HG03095 (cell line): ENCODE data around the gene CXCL1.

Experiments used
- ATAC-seq: cut with Tn5 transposase; IDR thresholded peaks from one replicate; pipeline ENCODE4 v1.9.1; 2021; ENCODE audit warnings: moderate library complexity; ENCODE audit not compliant: unreplicated experiment

CXCL1 gene

GRCh38 chr4:73851293-73851692 is 17.9 kb upstream of the CXCL1 start:
- no peak for ATAC-seq

DNA sequence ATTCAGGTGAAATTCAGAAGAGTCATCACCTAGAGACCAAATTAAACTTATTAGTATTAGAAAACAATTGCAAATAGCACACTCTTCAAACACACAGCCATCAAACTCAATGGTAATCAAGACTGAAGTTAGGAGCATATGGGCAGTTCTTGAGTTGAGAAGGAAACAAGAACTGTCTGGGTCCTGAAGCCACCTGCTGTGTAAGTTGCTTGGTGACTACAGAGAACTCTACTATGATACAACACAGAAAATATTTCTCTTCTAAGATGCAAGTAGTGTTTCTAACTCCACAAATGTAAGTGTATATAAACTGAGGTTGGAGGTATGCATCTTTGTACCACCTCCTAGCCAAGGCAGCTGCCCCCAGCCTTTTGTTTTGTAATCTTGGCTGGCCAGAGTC is 16.4 kb upstream of the CXCL1 start:
- no peak for ATAC-seq

- no peak for ATAC-seq
These were observed 15.9 kb upstream of the CXCL1 start, which contains the start of gene PF4V1 for GRCh38 chr4:73853246-73853704. TSS of gene PF4V1 (plus strand) at chr4:73853296. CDS start at chr4:73853363, 67 bp downstream.

DNA sequence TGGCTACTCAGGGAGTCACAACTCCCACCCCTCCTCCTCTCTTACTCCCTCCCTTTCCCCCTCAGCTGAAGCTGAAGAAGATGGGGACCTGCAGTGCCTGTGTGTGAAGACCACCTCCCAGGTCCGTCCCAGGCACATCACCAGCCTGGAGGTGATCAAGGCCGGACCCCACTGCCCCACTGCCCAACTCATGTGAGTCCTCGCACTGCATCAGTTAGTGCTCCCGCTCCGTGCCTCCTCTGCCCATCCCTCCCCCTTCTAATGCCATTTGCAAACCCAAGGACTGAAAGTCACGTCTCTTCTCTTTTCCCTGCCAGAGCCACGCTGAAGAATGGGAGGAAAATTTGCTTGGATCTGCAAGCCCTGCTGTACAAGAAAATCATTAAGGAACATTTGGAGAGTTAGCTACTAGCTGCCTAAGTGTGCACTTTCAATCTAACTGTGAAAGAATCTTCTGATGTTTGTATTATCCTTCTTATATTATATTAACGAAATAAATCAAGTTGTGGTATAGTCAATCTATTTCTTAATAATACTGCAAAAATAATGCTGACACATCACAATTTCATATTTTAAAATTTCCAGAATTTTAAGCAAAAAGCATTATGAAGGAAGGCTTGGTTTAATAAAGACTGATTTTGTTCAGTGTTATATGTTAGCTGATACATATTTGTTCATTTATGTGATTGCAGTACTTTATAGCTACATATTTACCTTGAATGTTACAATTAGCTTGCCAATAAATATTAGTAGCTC is 15.3 kb upstream of the CXCL1 start:
- ATAC-seq: no peak

DNA sequence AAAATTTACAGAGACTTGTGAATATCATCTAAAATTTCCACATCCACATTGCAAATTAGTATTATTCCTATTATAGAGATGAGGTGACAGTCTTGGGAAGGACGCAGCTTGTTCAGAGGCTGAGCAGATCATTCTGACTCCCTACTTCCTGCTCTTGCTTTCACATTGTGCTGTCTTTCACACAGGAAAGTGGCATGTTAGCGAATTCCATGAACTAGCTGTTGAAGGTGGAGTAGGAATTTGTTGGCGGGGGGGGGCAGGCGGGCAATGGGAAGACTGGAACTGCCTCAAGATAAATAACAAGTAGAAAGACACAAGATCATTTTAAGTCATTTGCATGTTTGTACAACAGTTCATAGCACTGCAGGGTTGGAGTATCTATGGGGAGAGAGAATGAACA is 13.8 kb upstream of the CXCL1 start:
- ATAC-seq: no peak

DNA sequence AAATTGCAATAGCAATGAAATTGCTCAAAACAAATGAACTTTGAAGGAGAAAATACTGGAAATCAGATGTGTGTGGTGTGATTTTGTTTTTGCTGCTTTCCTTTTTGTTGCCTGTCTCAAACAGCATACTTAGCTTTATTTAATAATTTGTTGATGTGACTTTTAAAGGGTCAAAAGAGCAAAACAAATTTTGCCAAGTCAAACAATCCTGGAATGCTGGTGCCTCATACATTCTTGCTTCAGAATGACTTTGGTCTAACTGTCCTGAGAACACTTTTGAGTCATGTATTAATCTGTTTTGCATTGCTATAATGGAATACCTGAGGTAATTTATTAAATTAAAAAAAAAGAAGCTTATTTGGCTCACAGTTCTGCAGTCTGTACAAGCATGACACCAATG is 12.7 kb upstream of the CXCL1 start:
- ATAC-seq: no peak

DNA sequence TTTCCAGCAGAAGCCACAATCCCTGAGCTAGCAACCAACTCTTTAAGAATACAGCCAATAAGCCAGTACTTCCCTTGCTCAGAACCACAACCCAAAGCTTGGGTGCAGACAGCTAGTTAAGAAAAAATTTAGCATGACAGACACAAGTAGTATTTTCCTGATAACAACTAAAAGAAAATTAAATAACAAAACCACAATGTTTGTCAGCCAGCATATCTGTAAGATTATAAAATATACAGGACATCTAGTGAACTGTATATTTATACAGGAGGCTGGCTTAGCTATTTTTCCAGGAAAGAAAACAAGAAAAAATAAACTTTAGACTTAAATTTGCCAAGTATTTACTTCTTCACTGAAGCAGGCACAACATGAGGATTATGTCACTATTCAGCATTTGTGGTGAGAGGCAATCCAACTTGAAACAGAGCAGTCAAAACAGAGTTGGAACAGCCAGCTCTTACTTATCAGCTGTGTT is 9.5 kb upstream of the CXCL1 start:
- ATAC-seq: no peak

DNA sequence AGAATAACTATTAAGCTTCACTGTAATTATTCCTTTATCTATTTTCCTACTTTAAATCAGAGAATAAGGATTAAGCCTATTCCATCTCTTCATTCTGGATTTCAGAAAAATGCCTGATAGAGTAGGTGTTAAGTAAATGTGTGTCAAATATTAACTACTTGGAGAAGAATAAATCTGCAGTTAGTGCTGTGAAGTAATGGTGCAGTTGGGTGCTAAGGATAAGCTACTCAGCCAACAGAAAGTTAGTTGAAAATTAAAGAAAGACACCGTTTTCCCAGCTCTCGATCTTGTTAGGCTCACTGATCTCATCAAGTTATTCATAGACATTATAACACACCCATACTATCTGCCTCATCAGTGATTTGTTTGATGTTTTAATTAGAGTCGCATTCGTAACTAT is 9.0 kb upstream of the CXCL1 start:
- no peak for ATAC-seq

DNA sequence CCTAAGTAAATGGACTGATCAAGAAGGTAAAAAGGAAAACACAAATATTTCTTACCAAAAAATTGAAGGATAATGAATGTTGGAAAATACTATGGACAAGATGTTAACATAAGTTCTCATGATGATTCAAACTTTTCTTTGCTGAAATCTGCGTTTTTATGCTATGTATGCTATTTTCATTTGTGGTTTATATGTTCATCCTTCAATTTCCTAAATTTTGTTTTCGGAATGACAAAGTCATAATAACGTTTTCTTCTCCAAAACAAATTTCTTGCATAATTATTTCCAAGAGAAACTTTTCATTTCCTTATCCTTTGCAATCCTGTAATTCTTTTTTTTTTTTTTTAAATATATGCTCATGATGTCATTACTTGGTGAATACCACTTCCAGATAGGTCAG is 8.3 kb upstream of the CXCL1 start:
- ATAC-seq: no peak

DNA sequence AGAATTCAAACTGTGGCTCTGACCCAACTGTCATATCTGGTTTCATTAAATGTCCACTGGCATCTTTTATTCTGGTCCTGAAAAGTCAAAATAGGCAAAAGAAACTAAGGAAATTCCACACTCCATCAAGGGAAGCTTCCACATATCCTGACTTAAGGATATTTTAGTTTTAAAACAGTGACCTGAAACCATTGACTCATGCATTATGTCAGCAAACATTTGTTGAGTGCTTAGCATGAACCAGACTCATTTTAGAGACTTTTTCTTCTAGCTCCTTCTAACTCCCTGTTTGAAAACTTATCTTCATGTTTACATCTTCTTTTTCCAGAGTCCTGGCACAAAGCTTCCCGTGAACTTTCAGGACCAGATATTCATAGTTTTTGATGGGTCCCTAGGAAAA is 6.9 kb upstream of the CXCL1 start:
- ATAC-seq: no peak

- ATAC-seq: no peak
These were observed 4.8 kb upstream of the CXCL1 start for GRCh38 chr4:73864365-73864764.

GRCh38 chr4:73864961-73865360 is 4.2 kb upstream of the CXCL1 start:
- no peak for ATAC-seq

- no peak for ATAC-seq
These were observed 3.6 kb upstream of the CXCL1 start for GRCh38 chr4:73865431-73866096.

GRCh38 chr4:73866246-73866645 is 2.9 kb upstream of the CXCL1 start:
- no peak for ATAC-seq

DNA sequence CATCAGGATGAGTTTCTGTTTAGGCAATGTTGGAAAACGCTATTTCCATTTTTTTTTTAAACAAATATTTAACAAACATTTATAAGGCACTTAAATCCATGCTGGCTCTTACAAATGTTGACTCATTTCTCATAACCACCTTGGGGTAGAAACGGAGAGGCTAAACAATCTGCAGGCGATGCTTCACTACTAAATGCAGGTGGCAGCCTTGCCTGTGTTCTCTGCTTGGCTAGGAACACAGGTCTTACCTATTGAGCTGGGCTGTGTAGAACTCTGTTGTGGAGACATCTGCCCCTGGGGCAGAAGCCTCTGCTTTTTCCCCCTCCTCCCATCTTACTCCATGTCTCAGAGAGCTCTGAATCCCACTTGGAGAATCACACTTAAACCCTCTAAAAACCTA is 1.4 kb upstream of the CXCL1 start:
- ATAC-seq: no peak

GRCh38 chr4:73868206-73869129 is 725 bp upstream of the CXCL1 start:
- no peak for ATAC-seq

DNA sequence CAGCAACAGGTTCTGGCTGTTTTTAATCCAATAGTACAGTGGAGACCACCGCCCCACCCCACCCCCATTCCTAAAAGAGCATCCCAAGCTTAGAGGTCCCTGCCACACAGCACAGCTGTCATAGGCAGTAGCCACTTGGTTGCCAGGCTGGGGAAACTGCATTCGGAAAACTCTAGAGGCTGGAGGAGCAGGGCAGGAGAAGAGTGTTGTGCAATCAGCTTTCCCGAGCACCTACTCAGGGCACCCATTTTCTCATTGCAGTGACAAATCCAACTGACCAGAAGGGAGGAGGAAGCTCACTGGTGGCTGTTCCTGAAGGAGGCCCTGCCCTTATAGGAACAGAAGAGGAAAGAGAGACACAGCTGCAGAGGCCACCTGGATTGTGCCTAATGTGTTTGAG is 1.1 kb downstream of the CXCL1 start:
- no peak for ATAC-seq

DNA sequence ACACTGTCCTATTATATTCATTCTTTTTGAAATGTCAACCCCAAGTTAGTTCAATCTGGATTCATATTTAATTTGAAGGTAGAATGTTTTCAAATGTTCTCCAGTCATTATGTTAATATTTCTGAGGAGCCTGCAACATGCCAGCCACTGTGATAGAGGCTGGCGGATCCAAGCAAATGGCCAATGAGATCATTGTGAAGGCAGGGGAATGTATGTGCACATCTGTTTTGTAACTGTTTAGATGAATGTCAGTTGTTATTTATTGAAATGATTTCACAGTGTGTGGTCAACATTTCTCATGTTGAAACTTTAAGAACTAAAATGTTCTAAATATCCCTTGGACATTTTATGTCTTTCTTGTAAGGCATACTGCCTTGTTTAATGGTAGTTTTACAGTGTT is 1.6 kb downstream of the CXCL1 start:
- no peak for ATAC-seq

DNA sequence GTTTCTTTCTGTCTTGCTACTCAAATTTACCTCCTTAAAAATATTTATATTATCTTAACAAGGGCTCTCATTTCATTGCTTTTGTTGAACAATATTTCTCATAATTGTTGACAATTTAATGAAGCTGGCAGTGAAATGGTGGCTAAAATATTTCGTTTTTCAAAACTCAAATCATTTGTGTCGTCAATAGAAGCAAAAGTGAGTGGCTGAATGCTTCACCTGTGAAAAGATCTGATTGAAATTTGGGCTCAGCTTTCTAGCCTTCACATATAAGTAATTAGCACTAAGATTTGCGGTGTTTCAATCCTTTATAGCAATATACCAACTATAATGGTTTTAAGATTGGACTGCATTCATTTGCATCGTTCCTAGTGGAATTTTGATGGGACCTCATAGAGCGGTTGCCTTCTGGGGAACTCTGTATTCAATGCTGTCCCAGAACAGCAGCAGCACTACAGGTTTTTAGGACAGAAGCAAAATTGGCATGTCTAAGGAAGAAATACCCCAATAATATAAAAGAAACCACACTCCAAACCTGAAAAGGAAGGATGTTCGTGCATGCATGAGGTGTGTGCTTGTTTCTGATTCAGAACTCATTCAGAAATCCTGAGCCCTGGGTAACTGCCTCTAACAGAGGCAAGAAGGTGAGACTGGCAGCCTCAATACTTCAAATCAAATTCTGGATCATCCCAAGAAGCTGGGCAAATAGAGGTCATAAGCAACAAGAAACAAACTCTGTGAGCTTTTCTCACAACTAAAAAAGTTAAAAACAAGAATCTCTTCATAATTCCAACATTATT is 2.5 kb downstream of the CXCL1 start:
- ATAC-seq: no peak

GRCh38 chr4:73872316-73873108 is 3.3 kb downstream of the CXCL1 start:
- no peak for ATAC-seq
